Stimulated activated naive B cell treated with anti-CD40 and anti-IgM and Interleukin-4, amounts not matched to agents 10 μg/mL and 1 μg/mL and 100 μg/mL, for 72 hours (primary cell): ENCODE data around the gene GALNT11.
"Not testable (repeated sequence)": the region's sequence is repeated elsewhere in the genome, so short reads cannot be mapped to it uniquely, and the experiment has no call there.

ENCODE experiments used
- ATAC-seq, 2 donors: fragments of 150-1000 bp; cut with Tn5 transposase; replicated peaks; 2 replicates each; pipeline ENCODE4 v1.10.0; 2021; ENCODE audit warnings: moderate library complexity in 1 of 2
- DNase-seq: peaks from one replicate; pipeline ENCODE4 v3.0.0; 2021
- H3K27ac Mint-ChIP-seq: one replicate; pipeline ENCODE4 v1.8.0; 2022; ENCODE audit warnings: mild to moderate bottlenecking, mixed read lengths
- H3K27me3 Mint-ChIP-seq, 2 donors: one replicate each; pipeline ENCODE4 v1.8.0; 2022; ENCODE audit warnings: mixed read lengths in 2 of 2
- H3K36me3 Mint-ChIP-seq, 2 donors: one replicate each; pipeline ENCODE4 v1.8.0; 2022; ENCODE audit warnings: mixed read lengths in 2 of 2, mild to moderate bottlenecking in 1 of 2
- H3K4me1 Mint-ChIP-seq, 2 donors: one replicate each; pipeline ENCODE4 v1.8.0; 2022; ENCODE audit warnings: mixed read lengths in 2 of 2, mild to moderate bottlenecking in 1 of 2
- H3K4me3 Mint-ChIP-seq, 2 donors: one replicate each; pipeline ENCODE4 v1.8.0; 2022; ENCODE audit warnings: mild to moderate bottlenecking in 2 of 2, mixed read lengths in 2 of 2, moderate library complexity in 1 of 2
- H3K9me3 Mint-ChIP-seq, 2 donors: one replicate each; pipeline ENCODE4 v1.8.0; 2022; ENCODE audit warnings: mixed read lengths in 2 of 2, mild to moderate bottlenecking in 1 of 2

Gene GALNT11

DNA sequence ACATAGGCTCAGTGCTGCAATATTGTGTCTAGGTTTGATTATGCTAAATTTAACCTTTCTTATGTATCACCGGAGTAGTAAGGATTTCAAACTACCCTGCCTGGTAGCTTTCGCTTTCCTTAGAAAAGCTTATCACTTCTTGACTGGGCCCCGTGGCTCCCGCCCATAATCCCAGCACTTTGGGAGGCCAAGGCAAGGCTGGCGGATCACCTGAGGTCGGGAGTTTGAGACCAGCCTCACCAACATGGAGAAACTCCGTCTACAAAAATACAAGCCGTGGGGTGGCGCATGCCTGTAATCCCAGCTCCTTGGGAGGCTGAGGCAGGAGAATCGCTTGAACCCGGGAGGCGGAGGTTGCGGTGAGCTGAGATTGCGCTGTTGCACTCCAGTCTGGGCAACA is 49.9 kb downstream of the GALNT11 start:
- not testable (repeated sequence) for H3K27ac Mint-ChIP-seq, H3K27me3 Mint-ChIP-seq
- H3K4me1 Mint-ChIP-seq = peaks cover 12 to 35% of the 10 kb centered on the region in 2 donors

DNA sequence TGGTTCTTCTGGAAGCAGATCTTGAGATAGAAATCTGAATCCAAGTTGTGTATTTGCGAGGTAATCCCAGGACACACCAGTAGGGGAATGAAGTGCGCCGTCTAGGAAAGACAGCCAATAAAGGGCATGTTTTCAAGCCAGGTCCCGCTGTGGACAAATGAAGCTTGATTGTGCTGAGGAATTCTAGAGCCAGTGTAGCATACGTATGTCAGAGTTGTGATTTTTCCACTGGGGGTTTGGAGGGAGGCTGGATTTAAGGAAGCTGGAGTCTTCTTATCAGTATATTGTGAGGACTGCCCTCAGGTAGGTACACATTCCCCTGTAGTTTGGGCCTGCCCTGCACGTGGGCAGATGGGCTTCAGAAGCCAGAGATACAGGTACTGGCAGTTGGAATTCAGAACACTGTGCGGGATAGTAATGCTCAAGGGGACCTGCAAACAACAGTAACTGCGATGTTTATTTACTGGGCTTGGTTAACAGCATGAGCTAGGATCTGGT is 50.9 kb downstream of the GALNT11 start:
- ATAC-seq (peak in 1 of 2 donors; percentile 36), DNase-seq (no peak)
- Mint-ChIP-seq H3K27ac (no peak overlapping the region), H3K4me1 (peaks cover 12 to 35% of the 10 kb centered on the region in 2 donors), H3K27me3 (no peaks in the 10 kb centered on the region), H3K4me3 (no peak overlapping the region), H3K9me3 (peaks cover 0 to under 1% of the 10 kb centered on the region in 2 donors), H3K36me3 (peaks cover 4% of the 10 kb centered on the region in 2 donors)

More for the DNA sequence above, 49.9 kb downstream of the GALNT11 start:
- peaks cover 10 to 11% of the 10 kb centered on the region in 2 donors for H3K36me3 Mint-ChIP-seq
- not testable (repeated sequence) for ATAC-seq, H3K9me3 Mint-ChIP-seq, H3K4me3 Mint-ChIP-seq, DNase-seq

DNA sequence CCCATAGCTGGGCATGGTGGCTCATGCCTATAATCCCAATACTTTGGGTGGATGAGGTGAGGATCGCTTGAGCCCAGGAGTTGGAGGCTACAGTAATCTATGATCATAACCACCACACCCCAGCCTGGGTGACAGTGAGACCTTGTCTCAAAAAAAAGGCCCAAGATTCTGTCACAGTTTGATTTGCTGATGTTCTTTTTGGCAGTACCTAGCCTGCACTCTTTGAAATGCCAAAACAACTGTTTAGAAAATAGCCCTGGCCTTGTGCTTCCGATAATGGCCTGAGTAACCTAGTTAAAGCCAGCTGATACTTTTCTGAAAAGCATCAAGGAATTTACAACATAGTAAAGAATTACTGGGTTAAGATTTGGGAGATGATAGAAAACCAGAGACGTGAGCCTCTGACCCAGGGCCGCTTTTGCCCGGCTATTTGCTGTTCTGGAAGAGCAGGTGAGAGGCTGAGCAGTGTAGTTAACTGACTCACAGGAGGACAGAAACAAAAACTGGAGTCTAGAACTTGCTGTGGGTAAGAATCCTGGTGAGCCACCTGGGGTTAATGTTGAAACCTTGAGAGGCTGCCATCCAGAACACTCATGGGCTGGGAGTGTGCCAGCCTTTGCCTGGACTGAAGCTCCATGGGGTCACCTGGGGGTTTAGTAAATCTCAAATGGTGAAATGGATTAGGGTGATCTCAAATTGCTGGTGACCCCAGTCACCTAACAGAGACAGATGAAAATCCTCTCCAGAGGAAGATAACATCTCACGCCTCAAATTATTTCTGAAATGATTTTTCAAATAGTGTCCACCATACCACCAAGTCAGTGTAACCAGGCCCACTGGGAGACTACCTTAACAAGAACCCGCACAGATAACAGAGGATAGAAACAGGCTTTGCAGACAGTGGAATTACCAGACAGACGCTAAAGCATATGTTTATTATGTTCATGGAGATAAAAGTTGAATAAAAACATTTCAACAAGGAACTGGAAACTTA is 51.8 kb downstream of the GALNT11 start:
- H3K27me3 Mint-ChIP-seq = no peaks in the 10 kb centered on the region
- ATAC-seq (no peak), DNase-seq (no peak)
- peaks cover 13 to 42% of the 10 kb centered on the region in 2 donors for H3K4me1 Mint-ChIP-seq
- peaks cover 0 to 5% of the 10 kb centered on the region in 2 donors for H3K9me3 Mint-ChIP-seq
- H3K36me3 Mint-ChIP-seq = peaks cover 0 to 7% of the 10 kb centered on the region in 2 donors
- no peak overlapping the region for H3K4me3 Mint-ChIP-seq
- H3K27ac Mint-ChIP-seq = no peak overlapping the region

DNA sequence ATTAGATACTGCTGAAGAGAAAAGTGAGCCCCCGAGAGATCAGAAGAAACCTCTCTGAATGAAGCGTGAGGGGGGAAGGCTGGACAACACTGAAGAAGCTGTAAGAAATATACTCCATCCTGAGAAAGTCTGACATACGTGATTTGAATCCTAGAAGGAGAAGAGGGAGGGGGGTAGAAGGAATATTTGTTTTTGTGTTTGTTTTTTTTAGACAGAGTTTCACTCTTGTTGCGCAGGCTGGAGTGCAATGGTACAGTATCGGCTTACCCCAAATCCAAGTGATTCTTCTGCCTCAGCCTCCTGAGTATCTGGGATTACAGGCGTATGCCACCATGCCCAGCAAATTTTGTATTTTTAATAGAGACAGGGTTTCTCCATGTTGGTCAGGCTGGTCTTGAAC is 52.6 kb downstream of the GALNT11 start:
- DNase-seq (no peak), ATAC-seq (no peak)
- H3K27ac Mint-ChIP-seq = no peak overlapping the region
- peaks cover 17 to 46% of the 10 kb centered on the region in 2 donors for H3K4me1 Mint-ChIP-seq
- peaks cover 0 to 9% of the 10 kb centered on the region in 2 donors for H3K36me3 Mint-ChIP-seq
- no peaks in the 10 kb centered on the region for H3K27me3 Mint-ChIP-seq
- H3K4me3 Mint-ChIP-seq = no peak overlapping the region
- H3K9me3 Mint-ChIP-seq = peaks cover 0 to 7% of the 10 kb centered on the region in 2 donors

- H3K4me3 Mint-ChIP-seq = no peak overlapping the region
- DNase-seq = no peak
- no peak overlapping the region for H3K27ac Mint-ChIP-seq
- ATAC-seq = no peak
- H3K4me1 Mint-ChIP-seq = peaks cover 17 to 46% of the 10 kb centered on the region in 2 donors
- peaks cover 0 to 7% of the 10 kb centered on the region in 2 donors for H3K9me3 Mint-ChIP-seq
- peaks cover 4 to 11% of the 10 kb centered on the region in 2 donors for H3K36me3 Mint-ChIP-seq
- no peaks in the 10 kb centered on the region for H3K27me3 Mint-ChIP-seq
Measured at GRCh38 chr7:152078786-152079185, 53.3 kb downstream of the GALNT11 start.

GRCh38 chr7:152081088-152081487 is 55.6 kb downstream of the GALNT11 start:
- H3K36me3 Mint-ChIP-seq = peaks cover 13 to 15% of the 10 kb centered on the region in 2 donors
- DNase-seq = no peak

DNA sequence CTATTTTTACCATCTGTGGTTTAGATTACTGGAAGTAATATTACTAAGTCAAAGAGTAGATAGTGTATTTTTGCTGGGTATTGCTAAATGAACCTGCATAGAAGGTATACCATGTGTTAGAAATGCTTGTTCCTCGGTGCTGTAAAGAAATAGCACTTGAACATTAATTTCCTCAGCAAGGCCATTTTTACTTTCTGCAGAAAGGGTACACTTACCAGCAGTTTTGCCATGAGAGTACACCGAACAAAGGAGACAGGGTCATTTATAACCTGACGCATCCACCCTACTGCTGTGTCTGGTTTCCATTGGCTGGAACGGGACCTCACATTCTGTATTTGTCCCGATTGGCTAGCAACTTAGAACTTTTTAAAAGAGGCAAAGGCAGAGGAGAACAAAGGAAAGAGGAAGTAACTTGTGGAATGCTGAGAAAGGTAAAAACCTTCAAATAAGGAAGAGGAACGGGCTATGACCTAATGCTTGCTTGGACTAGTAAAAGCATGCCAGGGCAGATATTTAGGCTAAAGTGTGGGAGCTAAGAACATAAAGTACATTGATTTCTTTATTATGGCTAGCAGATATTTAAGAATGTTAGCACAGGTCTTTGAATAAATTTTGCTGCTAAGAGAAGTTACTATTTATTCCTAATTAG is 56.7 kb downstream of the GALNT11 start:
- Mint-ChIP-seq H3K4me3 (peak overlapping the region in 1 of 2 donors; percentile 17), H3K36me3 (peaks cover 15 to 16% of the 10 kb centered on the region in 2 donors), H3K4me1 (peaks cover 15 to 35% of the 10 kb centered on the region in 2 donors)
- not testable (repeated sequence) for ATAC-seq, H3K27ac Mint-ChIP-seq, H3K9me3 Mint-ChIP-seq, H3K27me3 Mint-ChIP-seq, DNase-seq

More at GRCh38 chr7:152081088-152081487, 55.6 kb downstream of the GALNT11 start:
- H3K4me3 Mint-ChIP-seq = no peak overlapping the region
- peaks cover 15 to 36% of the 10 kb centered on the region in 2 donors for H3K4me1 Mint-ChIP-seq
- H3K27ac Mint-ChIP-seq = no peak overlapping the region
- H3K27me3 Mint-ChIP-seq = no peaks in the 10 kb centered on the region
- no peak for ATAC-seq
- H3K9me3 Mint-ChIP-seq = peaks cover 0 to 7% of the 10 kb centered on the region in 2 donors

DNA sequence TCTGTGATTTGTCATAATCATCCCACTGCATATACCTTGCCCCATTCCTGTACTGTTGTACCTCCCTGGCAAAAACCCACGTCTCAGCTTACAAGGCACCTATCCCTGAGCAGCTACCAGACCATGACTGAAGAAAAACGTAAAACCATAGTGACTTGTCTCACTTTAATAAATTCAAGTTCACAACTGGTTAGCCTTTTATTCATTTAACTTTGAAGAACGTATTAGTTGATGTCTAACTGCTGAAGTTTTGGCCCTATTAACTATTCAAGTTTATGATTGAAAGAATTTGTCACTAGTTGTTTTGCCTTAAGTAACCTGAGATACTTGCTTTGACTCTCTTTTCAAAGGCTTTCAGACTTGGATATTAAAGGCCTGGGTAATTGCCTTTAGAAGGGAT is 59.7 kb downstream of the GALNT11 start:
- Mint-ChIP-seq H3K4me1 (peaks cover 5 to 11% of the 10 kb centered on the region in 2 donors), H3K27ac (no peak overlapping the region)

GRCh38 chr7:152086513-152086912 is 61.0 kb downstream of the GALNT11 start:
- peaks cover 11 to 16% of the 10 kb centered on the region in 2 donors for H3K9me3 Mint-ChIP-seq
- H3K36me3 Mint-ChIP-seq = peaks cover 26 to 34% of the 10 kb centered on the region in 2 donors
- H3K27me3 Mint-ChIP-seq = no peaks in the 10 kb centered on the region
- ATAC-seq = no peak
- peaks cover 8 to 11% of the 10 kb centered on the region in 2 donors for H3K4me1 Mint-ChIP-seq
- no peak overlapping the region for H3K27ac Mint-ChIP-seq
- no peak overlapping the region for H3K4me3 Mint-ChIP-seq
- no peak for DNase-seq

More for the DNA sequence above, 59.7 kb downstream of the GALNT11 start:
- no peak for DNase-seq
- ATAC-seq = no peak
- no peaks in the 10 kb centered on the region for H3K27me3 Mint-ChIP-seq
- peaks cover 6 to 14% of the 10 kb centered on the region in 2 donors for H3K9me3 Mint-ChIP-seq
- no peak overlapping the region for H3K4me3 Mint-ChIP-seq
- peaks cover 25 to 29% of the 10 kb centered on the region in 2 donors for H3K36me3 Mint-ChIP-seq

- no peak overlapping the region for H3K4me3 Mint-ChIP-seq
- DNase-seq = no peak
Measured at GRCh38 chr7:152089183-152089582, 63.7 kb downstream of the GALNT11 start.

DNA sequence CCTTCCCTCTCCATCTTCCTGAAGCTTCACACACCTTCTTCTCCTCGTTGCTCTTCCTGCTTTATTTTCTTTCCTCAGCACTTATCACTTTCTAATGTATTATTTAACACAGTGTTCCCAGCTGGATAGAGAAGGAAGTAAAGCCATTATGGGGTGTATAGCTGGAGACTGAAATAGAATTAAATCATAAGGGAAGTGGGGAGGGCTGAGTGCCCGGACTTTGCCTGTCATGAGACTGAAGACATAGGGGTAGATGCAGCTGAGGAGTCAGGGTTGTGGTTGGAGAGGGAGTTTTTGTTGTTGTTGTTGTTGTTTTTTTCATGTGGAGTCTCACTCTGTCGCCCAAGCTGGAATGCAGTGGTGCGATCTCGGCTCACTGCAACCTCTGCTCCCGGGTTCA is 65.3 kb downstream of the GALNT11 start:
- Mint-ChIP-seq H3K4me3 (no peak overlapping the region), H3K27me3 (no peaks in the 10 kb centered on the region), H3K4me1 (peaks cover 0 to 3% of the 10 kb centered on the region in 2 donors), H3K9me3 (peaks cover 9 to 11% of the 10 kb centered on the region in 2 donors), H3K36me3 (peaks cover 20 to 31% of the 10 kb centered on the region in 2 donors), H3K27ac (no peak overlapping the region)
- DNase-seq (no peak), ATAC-seq (no peak)

More at GRCh38 chr7:152089183-152089582, 63.7 kb downstream of the GALNT11 start:
- peaks cover 0 to 3% of the 10 kb centered on the region in 2 donors for H3K4me1 Mint-ChIP-seq
- H3K27me3 Mint-ChIP-seq = no peaks in the 10 kb centered on the region
- peaks cover 23 to 31% of the 10 kb centered on the region in 2 donors for H3K36me3 Mint-ChIP-seq
- ATAC-seq = no peak
- no peak overlapping the region for H3K27ac Mint-ChIP-seq
- peaks cover 9 to 11% of the 10 kb centered on the region in 2 donors for H3K9me3 Mint-ChIP-seq

DNA sequence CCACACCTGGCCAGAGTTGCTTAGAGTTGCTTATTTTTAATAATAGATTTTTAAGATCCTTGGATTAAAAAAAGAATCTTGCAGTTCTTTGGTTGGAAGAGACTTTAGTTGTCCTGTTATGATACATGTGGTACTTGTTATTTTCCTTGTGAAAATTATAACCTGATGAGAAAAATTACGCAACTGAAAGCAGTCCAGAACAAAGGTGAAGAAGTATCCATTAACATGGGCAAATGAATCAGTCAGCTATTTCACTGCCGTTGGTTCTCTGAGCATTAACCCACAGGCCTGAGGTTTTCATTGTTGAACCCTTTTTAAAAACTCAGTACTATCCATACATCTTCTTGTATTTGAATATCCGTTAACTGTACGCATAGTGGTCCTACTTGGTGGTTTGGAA is 68.2 kb downstream of the GALNT11 start:
- Mint-ChIP-seq H3K4me3 (no peak overlapping the region), H3K27ac (no peak overlapping the region), H3K4me1 (peaks cover 0 to 3% of the 10 kb centered on the region in 2 donors), H3K36me3 (peaks cover 17 to 26% of the 10 kb centered on the region in 2 donors), H3K9me3 (peaks cover 6 to 8% of the 10 kb centered on the region in 2 donors), H3K27me3 (no peaks in the 10 kb centered on the region)
- ATAC-seq (no peak), DNase-seq (no peak)

DNA sequence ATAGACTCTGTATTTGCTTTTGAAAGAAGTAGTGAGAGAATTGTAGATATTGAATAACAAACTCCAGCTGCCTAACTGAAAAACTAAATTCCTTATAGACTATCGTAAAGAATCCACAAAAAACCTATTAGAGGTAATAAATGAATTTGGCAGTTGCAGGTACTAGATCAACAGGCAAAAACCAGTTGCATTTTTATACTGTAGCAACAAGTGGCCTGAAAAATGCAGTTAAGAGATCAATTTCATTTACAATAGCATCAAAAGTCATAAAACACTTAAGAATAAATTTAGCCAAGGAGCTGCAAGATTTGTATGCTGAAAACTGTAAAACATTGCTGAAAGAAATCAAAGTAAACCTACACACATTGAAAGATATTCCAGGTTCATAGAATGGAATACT is 70.3 kb downstream of the GALNT11 start:
- Mint-ChIP-seq H3K27ac (no peak overlapping the region), H3K36me3 (peaks cover 10 to 16% of the 10 kb centered on the region in 2 donors), H3K9me3 (peaks cover under 1% of the 10 kb centered on the region in 2 donors), H3K4me1 (peaks cover 0 to under 1% of the 10 kb centered on the region in 2 donors), H3K4me3 (no peak overlapping the region), H3K27me3 (no peaks in the 10 kb centered on the region)
- no peak for DNase-seq
- ATAC-seq = no peak

GRCh38 chr7:152097330-152097729 is 71.9 kb downstream of the GALNT11 start:
- H3K4me1 Mint-ChIP-seq = no peaks in the 10 kb centered on the region
- no peaks in the 10 kb centered on the region for H3K27me3 Mint-ChIP-seq
- ATAC-seq (no peak), DNase-seq (no peak)
- H3K4me3 Mint-ChIP-seq = no peak overlapping the region
- peaks cover 12 to 19% of the 10 kb centered on the region in 2 donors for H3K36me3 Mint-ChIP-seq
- no peaks in the 10 kb centered on the region for H3K9me3 Mint-ChIP-seq
- H3K27ac Mint-ChIP-seq = no peak overlapping the region
